Measurements from ENCODE around the gene ALOX15B. TPM values are rescaled to one million over a fixed set of nuclear protein-coding genes. Genes with fewer than 3 reads are reported as not detected.

The ALOX15B gene
- total and polyA plus RNA-seq, 9 of the 15 experiments (the other 6 are each of a cell fraction or from before 2014, with no cell fraction given) = 0.04 TPM; not detected in 8

DNA sequence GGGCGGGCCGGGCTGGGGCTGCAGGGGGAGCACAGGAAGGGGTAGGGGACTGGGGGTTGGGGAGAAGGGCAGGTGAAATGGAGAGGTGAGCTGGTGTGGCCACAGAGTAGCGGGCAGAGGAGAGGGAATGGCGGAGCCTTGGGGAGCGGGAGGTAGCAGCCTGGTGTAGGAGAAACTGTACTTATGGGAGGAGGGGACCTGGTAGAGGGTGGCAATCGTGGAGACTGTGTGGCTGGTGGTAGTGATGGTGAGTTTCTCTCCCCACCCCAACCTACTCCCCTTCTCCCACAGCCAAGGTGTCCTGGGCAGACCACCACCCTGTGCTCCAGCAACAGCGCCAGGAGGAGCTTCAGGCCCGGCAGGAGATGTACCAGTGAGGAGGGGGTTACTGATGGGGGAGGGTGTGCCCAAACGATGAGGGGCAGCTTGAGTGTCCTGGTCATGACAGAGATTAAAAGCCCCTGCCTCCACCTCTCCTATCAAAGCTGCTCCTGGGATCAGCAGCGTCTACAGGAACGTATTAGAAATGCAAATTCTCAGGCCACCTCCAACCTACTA is 831 bp downstream of the ALOX15B start:
- CTCF ChIA-PET (ENCODE audit: low intra/inter-chr PET ratio) = no interaction called here
- H3K4me3 ChIP-seq = no peak overlapping the region
- POLR2A ChIA-PET = no interaction called here
- H3K27me3 ChIP-seq (ENCODE audit: control insufficient read depth in 2 of 2, insufficient read depth in 2 of 2, low read length in 2 of 2) = peaks cover 2 to 15% of the 10 kb centered on the region in 2 experiments; a peak in 3 of 5 replicates
- in situ Hi-C loops (cut with MboI) (loop anchor here (5.0 kb wide), 1 partner anchor 32 kb away; no protein-coding TSS in a partner anchor), intact Hi-C loops (cut with micrococcal nuclease) (loop anchor here (10.0 kb wide), 1 partner anchor 215 kb away; no protein-coding TSS in a partner anchor)
- ATAC-seq (no peak), DNase-seq (ENCODE audit: extremely low read depth in 1 of 4, low spot score in 3 of 4) (no peak), FAIRE-seq (no peak)
- H4K20me1 ChIP-seq (replicated peaks; ENCODE audit: control insufficient read depth, insufficient read depth, low read length) = no peaks in the 10 kb centered on the region
- no peak overlapping the region for H2AFZ ChIP-seq (ENCODE audit: low read depth, low read length)
- TF ChIP-seq, protein P1, sequence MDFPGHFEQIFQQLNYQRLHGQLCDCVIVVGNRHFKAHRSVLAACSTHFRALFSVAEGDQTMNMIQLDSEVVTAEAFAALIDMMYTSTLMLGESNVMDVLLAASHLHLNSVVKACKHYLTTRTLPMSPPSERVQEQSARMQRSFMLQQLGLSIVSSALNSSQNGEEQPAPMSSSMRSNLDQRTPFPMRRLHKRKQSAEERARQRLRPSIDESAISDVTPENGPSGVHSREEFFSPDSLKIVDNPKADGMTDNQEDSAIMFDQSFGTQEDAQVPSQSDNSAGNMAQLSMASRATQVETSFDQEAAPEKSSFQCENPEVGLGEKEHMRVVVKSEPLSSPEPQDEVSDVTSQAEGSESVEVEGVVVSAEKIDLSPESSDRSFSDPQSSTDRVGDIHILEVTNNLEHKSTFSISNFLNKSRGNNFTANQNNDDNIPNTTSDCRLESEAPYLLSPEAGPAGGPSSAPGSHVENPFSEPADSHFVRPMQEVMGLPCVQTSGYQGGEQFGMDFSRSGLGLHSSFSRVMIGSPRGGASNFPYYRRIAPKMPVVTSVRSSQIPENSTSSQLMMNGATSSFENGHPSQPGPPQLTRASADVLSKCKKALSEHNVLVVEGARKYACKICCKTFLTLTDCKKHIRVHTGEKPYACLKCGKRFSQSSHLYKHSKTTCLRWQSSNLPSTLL (IDR thresholded peaks at IDR 0.05) = no peak
- no peaks in the 10 kb centered on the region for H3K79me2 ChIP-seq (ENCODE audit: control insufficient read depth, insufficient read depth, low read length)
- H3K9me3 ChIP-seq (replicated peaks; ENCODE audit: control insufficient read depth, insufficient read depth, low read depth, low read length) = no peaks in the 10 kb centered on the region
- H3K4me2 ChIP-seq (ENCODE audit: insufficient read depth, low read length) = no peak overlapping the region
- no peak overlapping the region for H3K27ac ChIP-seq (ENCODE audit: extremely low read depth, low read depth, low read length)
- no peaks in the 10 kb centered on the region for H3K36me3 ChIP-seq (ENCODE audit: control insufficient read depth, insufficient read depth, low read length)
- no peak overlapping the region for H3K9ac ChIP-seq (ENCODE audit: insufficient read depth in 1 of 2, low read depth in 2 of 2, low read length in 2 of 2)
- no TSS peak for BruUV-seq (replicated peaks)
- WGBS (ENCODE audit: insufficient coverage, low coverage, missing lambda C conversion rate) = 55% methylated on average over 5 of the region's 11 CpGs
- peaks cover 0 to 6% of the 10 kb centered on the region in 2 experiments; a peak in 3 of 5 replicates for H3K4me1 ChIP-seq (replicated peaks in 1 of 2; ENCODE audit: control insufficient read depth in 2 of 2, insufficient read depth in 2 of 2, low read length in 2 of 2)
- H3K9me1 ChIP-seq (ENCODE audit: control insufficient read depth, insufficient read depth, low read length) = no peaks in the 10 kb centered on the region
